ENCODE measurements around the gene RNF19B.

DNA sequence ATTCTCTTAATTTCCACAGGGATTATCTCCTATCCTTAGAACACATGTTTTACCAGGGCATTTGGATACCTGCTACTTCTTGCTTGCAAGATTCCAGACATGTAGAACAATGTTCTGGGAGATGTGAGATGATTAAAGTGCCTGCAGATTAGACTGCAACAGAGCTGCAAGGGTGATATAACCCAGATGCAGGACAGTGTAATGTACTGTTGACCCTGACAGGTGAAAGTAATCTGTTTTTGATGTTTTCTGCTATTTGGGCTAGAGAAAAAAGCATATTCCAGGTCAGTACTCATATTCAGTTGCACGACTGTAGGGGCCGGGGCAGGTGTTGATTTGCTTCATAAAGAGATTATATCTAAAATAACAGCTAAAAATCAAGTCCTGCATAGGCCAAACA is 36.3 kb downstream of the RNF19B start:
- TF ChIP-seq POLR2A (IDR thresholded peaks at IDR 0.05; ENCODE audit: low read depth, low read length) = no peak
- TF ChIP-seq POLR2AphosphoS5 (IDR thresholded peaks at IDR 0.05; ENCODE audit: low read depth, low read length) = no peak
- TF ChIP-seq TAF1 (IDR thresholded peaks at IDR 0.05; ENCODE audit: borderline replicate concordance, low read depth, low read length) = no peak
